ENCODE data around the gene CBR1. TPM values are rescaled to one million over a fixed set of nuclear protein-coding genes. Genes with fewer than 3 reads are reported as not detected.

CBR1 gene
- total RNA-seq, 1 experiment from 2014 or later, result 129 TPM

DNA sequence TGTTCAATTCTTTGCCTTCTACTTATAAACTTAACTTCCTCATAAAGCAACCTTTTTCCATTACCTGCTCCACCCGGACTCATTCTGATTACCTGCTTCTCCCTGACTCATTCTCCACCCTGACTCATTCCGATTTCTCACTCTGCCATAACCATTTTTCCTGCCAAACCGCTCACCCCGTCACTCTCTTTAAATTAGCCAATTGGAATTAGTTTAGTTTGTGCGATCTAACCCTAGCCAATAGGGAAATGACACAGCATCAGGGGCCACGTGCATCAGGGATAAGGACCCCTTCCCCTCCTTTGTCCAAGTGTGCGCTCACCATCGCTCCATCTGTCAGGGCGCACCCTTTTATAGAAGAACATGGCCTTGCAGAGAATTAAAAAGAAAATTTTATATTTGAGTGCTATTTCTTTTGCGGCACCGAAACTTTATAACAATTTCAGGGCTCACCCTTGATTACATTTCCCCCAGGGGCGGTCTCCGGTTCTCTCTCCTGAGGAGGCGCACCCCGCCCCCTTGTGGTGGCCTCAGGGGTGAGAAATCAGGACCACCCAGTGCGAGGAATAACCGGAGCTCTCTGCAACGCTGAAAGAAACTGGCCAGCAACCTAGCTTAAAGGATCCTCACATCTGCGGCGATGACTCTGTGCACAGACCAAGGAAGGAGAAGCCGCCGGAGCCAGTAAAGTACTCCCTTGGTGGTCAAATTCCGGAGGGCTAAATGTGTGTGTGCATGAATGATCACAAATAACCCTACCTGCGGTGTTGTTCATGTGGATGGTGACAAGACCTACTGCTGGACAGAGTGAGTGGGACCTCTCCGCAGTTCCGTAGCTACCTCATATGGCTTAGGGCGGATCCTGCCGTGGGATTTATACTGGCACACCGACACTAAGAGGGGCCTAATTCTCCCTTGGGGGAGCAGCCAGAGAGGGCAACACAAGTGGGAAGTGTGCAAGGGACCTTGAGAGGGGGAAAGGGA is 34.8 kb downstream of the CBR1 start:
- H3K36me3 ChIP-seq (replicated peaks; ENCODE audit: control insufficient read depth, insufficient read depth, low read length), result peaks cover 11% of the 10 kb centered on the region
- DNase-seq, result peak; percentile 43
- no peaks in the 10 kb centered on the region for H3K27me3 ChIP-seq (ENCODE audit: control insufficient read depth, insufficient read depth, low read length)
- H3K4me3 ChIP-seq (ENCODE audit: insufficient read depth, low read depth, low read length), result peak overlapping the region; percentile 60

DNA sequence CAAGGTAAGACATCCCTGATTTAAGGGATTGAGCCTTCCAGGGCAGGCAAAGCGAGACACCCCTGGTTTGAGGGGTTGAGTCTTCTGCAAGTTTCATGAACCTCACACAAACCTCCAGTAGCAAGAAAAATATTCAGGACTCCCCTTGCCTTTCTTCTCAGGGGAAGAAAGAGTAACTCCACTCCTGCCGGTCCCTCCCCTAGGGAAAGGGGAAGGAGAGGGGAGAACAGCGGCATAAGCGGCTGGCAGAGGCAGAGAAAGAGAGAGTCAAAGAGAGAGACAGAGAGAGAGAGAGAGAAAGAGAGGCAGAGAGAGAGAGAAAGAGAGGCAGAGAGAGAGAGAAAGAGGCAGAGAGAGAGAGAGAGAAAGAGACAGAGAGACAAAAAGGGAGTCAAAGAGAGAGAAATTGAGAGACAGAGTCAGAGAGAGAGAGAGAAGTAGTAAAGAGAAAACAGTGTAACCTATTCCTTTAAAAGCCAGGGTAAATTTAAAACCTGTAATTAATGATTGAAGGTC is 35.6 kb downstream of the CBR1 start:
- peaks cover 11% of the 10 kb centered on the region for H3K36me3 ChIP-seq (replicated peaks; ENCODE audit: control insufficient read depth, insufficient read depth, low read length)
- no peak for DNase-seq
- no peaks in the 10 kb centered on the region for H3K27me3 ChIP-seq (ENCODE audit: control insufficient read depth, insufficient read depth, low read length)
- H3K4me3 ChIP-seq (ENCODE audit: insufficient read depth, low read depth, low read length), result peak overlapping the region; percentile 60

DNA sequence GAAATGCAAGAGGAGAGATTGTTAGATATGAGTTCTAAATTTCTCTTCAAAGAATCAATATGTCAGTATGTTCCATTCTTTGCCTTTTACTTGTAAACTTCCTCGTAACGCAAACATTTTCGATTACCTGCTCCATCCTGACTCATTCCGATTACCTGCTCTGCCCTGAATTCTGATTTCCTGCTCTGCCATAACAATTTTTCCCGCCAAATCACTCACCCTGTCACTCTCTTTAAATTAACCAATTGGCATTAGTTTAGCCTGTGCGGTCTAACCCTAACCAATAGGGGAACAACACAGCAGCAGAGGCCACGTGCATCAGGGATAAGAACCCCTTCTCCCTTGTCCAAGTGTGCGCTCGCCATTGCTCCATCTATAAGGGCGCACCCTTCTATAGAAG is 40.0 kb downstream of the CBR1 start:
- no peak overlapping the region for H3K4me3 ChIP-seq (ENCODE audit: insufficient read depth, low read depth, low read length)
- DNase-seq, result no peak
- H3K27me3 ChIP-seq (ENCODE audit: control insufficient read depth, insufficient read depth, low read length), result no peaks in the 10 kb centered on the region
- H3K36me3 ChIP-seq (replicated peaks; ENCODE audit: control insufficient read depth, insufficient read depth, low read length), result peaks cover 16% of the 10 kb centered on the region

DNA sequence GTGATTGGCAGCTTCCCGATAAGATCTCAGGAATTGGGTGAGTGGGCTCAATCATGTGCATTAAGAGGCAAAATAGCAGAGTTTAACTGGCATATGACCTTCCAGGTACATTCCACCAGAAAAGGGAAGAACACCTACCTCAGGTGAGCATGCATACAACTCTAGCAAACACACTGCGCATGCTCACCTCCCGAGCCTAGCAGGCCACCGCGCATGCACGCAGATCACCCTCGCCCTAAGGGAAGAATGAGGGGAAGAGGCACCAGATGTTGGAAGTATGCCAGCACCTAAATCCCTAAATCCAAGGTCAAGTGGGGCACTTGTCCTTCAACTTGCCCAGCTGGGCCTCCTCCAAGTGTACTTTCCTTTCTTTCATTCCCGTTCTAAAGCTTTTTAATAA is 41.4 kb downstream of the CBR1 start:
- H3K36me3 ChIP-seq (replicated peaks; ENCODE audit: control insufficient read depth, insufficient read depth, low read length), result peaks cover 16% of the 10 kb centered on the region
- DNase-seq, result no peak
- no peaks in the 10 kb centered on the region for H3K27me3 ChIP-seq (ENCODE audit: control insufficient read depth, insufficient read depth, low read length)
- H3K4me3 ChIP-seq (ENCODE audit: insufficient read depth, low read depth, low read length), result no peak overlapping the region

DNA sequence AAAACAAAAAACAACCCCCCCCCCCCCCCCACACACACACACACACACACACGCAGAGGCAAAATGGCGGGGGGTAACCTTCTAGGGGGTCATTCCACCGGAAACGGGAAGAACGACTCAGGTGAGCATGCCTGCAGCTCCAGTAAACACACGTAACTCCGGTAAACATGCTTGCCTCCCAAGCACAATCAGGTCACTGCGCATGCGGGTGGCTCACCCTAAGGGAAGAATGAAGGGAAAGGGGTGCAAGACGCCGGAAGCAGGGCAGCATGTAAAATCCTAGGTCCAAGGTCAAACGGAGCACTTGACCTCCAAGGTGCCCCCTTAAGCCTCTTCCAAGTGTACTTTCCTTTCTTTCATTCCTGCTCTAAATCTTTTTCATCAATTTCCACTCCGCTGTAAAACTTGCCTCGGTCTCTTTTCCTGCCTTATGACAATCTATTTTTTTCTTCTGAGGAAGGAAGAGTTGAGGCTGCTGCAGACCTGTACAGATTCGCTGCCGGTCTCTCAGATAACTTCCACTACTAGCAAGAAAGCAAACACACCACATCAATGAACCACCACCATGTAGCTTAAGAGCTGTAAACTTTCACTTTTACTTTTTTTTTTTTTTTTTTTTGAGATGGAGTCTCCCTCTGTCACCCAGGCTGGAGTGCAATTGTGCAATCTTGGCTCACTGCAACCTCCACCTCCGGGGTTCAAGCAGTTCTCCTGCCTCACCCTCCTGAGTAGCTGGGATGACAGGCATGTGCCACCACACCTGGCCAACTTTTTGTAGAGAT is 44.0 kb downstream of the CBR1 start:
- DNase-seq, result no peak
- no peak overlapping the region for H3K4me3 ChIP-seq (ENCODE audit: insufficient read depth, low read depth, low read length)
- no peaks in the 10 kb centered on the region for H3K27me3 ChIP-seq (ENCODE audit: control insufficient read depth, insufficient read depth, low read length)
- H3K36me3 ChIP-seq (replicated peaks; ENCODE audit: control insufficient read depth, insufficient read depth, low read length), result peaks cover 7% of the 10 kb centered on the region

DNA sequence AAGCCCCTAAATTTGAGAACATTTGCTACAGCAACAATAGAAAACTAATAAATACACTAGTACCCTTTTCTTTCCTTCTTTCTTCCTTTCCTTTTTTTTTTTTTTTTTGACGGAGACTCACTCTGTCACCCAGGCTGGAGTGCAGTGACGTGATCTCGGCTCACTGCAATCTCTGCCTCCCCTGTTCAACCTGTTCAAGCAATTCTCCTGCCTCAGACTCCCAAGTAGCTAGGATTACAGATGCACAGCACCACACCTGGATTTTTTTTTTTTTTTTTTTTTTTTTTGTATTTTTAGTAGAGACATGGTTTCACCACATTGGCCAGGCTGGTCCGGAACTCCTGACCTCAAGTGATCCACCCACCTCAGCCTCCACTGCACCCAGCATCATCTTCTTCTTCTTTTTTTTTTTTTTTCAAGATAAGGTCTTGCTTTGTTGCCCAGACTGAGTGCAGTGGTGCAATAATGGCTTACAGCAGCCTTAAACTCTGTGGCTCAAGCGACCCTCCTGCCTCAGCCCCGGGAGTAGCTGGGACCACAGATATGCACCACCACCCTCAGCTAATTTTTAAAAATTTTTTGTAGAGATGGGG is 45.4 kb downstream of the CBR1 start:
- no peak for DNase-seq
- no peak overlapping the region for H3K4me3 ChIP-seq (ENCODE audit: insufficient read depth, low read depth, low read length)
- peaks cover 6% of the 10 kb centered on the region for H3K36me3 ChIP-seq (replicated peaks; ENCODE audit: control insufficient read depth, insufficient read depth, low read length)
- H3K27me3 ChIP-seq (ENCODE audit: control insufficient read depth, insufficient read depth, low read length), result no peaks in the 10 kb centered on the region

DNA sequence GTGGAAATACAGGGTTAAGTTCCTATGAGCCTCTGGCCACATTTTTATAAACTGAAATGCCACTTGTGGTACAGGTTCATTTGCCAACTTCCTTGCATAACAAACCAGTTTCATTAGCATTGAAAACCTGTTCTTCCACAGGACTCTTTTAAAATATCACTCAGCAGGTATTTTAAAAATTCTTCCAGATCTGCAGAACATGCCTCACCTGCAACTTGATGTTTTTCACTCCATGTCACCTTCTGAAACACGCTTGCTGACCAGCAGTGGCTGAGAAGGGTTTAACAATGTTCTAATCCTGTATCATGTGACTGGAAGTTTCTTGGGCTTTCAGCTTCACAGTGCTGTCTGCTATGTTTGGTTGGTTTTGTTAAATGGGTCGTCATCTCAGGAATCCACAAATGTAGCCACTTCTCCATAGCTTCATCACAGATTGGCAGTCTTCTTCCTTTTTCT is 47.5 kb downstream of the CBR1 start:
- H3K27me3 ChIP-seq (ENCODE audit: control insufficient read depth, insufficient read depth, low read length), result no peaks in the 10 kb centered on the region
- H3K36me3 ChIP-seq (replicated peaks; ENCODE audit: control insufficient read depth, insufficient read depth, low read length), result no peaks in the 10 kb centered on the region
- H3K4me3 ChIP-seq (ENCODE audit: insufficient read depth, low read depth, low read length), result no peak overlapping the region
- DNase-seq, result no peak

DNA sequence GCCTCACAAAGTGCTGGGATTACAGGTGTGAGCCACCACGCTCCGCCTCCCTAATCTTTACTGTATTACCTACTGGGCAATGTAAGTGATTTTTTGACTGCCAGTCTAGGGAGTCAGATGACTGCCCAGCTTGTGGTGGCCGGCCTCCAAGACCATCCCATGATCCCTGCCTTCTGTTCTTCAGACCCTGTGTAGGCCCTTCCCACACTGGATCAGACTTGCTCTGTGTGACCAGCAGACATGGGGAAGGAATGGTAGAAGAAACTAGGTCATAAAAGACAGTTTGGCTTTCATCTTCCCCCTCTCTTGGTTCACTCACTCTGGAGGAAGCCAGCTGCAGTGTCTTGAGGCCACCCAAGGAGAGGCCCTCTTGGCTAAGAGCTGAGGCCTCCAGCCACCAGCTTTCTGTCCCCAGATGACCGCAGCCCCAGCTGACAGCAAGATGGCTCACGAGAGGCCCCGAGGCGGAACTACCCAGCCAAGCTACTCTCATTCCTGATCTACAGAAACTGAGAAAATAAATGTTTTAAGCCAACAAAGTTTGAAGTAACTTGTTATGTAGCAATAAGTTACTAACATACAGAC is 50.6 kb downstream of the CBR1 start:
- no peak for DNase-seq
- Histone ChIP-seq H3K36me3 (replicated peaks; ENCODE audit: control insufficient read depth, insufficient read depth, low read length) (no peaks in the 10 kb centered on the region), H3K4me3 (ENCODE audit: insufficient read depth, low read depth, low read length) (no peak overlapping the region), H3K27me3 (ENCODE audit: control insufficient read depth, insufficient read depth, low read length) (no peaks in the 10 kb centered on the region)

Other genes starting within 250 kb of the CBR1 start
- 13.8 and 14.7 TPM in 2 replicates for gene SETD4, start 9.5 kb upstream of the CBR1 start, total RNA-seq (2014; rRNA removed; shearing (Covaris generic))
- 8.3 and 12.1 TPM in 2 replicates for gene CBR3, start 65.1 kb downstream of the CBR1 start, total RNA-seq (2014; rRNA removed; shearing (Covaris generic))
- 0.90 and 5.0 TPM in 2 replicates for gene DOP1B, start 86.8 kb downstream of the CBR1 start, total RNA-seq (2014; rRNA removed; shearing (Covaris generic))

Measured in H7 (cell line).